Activated naive CD4-positive, alpha-beta T cell treated with anti-CD3 and anti-CD28 coated beads, Interleukin-2, amount 50 U/mL, for 24 hours (primary cell): ENCODE results near the gene ANKRD40.

Experiments used
- H3K27ac Mint-ChIP-seq: one replicate; pipeline ENCODE4 v1.8.0; 2021; ENCODE audit warnings: mild to moderate bottlenecking, mixed read lengths
- H3K27me3 Mint-ChIP-seq: one replicate; pipeline ENCODE4 v1.8.0; 2021; ENCODE audit warnings: mixed read lengths
- H3K36me3 Mint-ChIP-seq: one replicate; pipeline ENCODE4 v1.8.0; 2021; ENCODE audit warnings: mixed read lengths
- H3K4me1 Mint-ChIP-seq: one replicate; pipeline ENCODE4 v1.8.0; 2021; ENCODE audit warnings: mixed read lengths
- H3K4me3 Mint-ChIP-seq: one replicate; pipeline ENCODE4 v1.8.0; 2021; ENCODE audit warnings: mild to moderate bottlenecking, mixed read lengths
- H3K9me3 Mint-ChIP-seq: one replicate; pipeline ENCODE4 v1.8.0; 2021; ENCODE audit warnings: mixed read lengths

ANKRD40 gene

GRCh38 chr17:50658616-50659015 is 49.1 kb downstream of the ANKRD40 start:
- H3K36me3 Mint-ChIP-seq = no peaks in the 10 kb centered on the region
- no peak overlapping the region for H3K27ac Mint-ChIP-seq
- H3K4me1 Mint-ChIP-seq = peaks cover 17% of the 10 kb centered on the region
- no peaks in the 10 kb centered on the region for H3K27me3 Mint-ChIP-seq
- no peak overlapping the region for H3K4me3 Mint-ChIP-seq
- no peaks in the 10 kb centered on the region for H3K9me3 Mint-ChIP-seq

DNA sequence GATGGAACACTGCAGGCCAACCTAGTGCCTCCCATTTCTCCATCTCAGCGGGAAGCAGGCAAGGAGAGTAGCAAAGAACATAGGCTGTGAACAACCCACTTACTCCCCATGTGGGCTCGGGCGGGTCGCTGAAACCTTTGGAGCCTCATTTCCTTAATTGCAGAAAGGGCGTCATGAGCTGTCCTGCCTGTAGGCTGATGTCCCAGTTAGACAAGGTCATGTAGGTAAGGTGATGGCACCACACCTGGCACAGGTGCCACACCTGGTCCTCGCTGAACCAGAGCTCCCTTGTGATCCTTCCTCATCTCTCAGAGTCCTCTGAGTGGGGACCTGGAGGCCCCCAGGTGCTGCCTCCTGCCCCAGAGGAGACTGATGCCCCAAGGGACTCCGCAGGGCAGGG is 50.1 kb downstream of the ANKRD40 start:
- Mint-ChIP-seq H3K4me1 (peaks cover 17% of the 10 kb centered on the region), H3K9me3 (no peaks in the 10 kb centered on the region), H3K36me3 (no peaks in the 10 kb centered on the region), H3K4me3 (no peak overlapping the region), H3K27me3 (no peaks in the 10 kb centered on the region), H3K27ac (no peak overlapping the region)

GRCh38 chr17:50657054-50657453 is 50.7 kb downstream of the ANKRD40 start:
- Mint-ChIP-seq H3K4me3 (no peak overlapping the region), H3K27me3 (no peaks in the 10 kb centered on the region), H3K4me1 (peaks cover 14% of the 10 kb centered on the region), H3K27ac (no peak overlapping the region), H3K9me3 (no peaks in the 10 kb centered on the region), H3K36me3 (no peaks in the 10 kb centered on the region)

DNA sequence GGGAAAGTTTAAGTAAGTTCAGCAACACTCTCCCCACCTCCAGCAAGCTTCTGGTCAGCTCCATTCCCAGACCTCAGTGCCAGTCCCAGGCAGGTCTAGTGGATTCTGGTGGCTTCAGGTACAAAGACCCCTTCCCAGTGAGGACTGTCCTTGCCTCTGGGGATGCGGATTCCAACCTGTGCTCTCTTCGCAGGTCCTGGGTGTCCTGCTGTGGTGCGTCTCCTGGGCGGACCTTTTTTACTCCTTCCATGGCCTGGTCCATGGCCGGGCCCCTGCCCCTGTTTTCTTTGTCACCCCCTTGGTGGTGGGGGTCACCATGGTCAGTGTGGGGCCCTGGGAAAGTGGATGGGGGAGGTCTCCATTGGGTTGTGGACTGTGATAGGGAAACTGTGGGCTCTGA is 51.2 kb downstream of the ANKRD40 start:
- no peaks in the 10 kb centered on the region for H3K36me3 Mint-ChIP-seq
- no peak overlapping the region for H3K27ac Mint-ChIP-seq
- H3K27me3 Mint-ChIP-seq = no peaks in the 10 kb centered on the region
- H3K9me3 Mint-ChIP-seq = no peaks in the 10 kb centered on the region
- no peak overlapping the region for H3K4me3 Mint-ChIP-seq
- peaks cover 9% of the 10 kb centered on the region for H3K4me1 Mint-ChIP-seq

- Mint-ChIP-seq H3K9me3 (no peaks in the 10 kb centered on the region), H3K4me1 (no peaks in the 10 kb centered on the region), H3K4me3 (no peak overlapping the region), H3K27me3 (no peaks in the 10 kb centered on the region), H3K27ac (no peak overlapping the region), H3K36me3 (no peaks in the 10 kb centered on the region)
These were observed 54.0 kb downstream of the ANKRD40 start for GRCh38 chr17:50653738-50654137.

DNA sequence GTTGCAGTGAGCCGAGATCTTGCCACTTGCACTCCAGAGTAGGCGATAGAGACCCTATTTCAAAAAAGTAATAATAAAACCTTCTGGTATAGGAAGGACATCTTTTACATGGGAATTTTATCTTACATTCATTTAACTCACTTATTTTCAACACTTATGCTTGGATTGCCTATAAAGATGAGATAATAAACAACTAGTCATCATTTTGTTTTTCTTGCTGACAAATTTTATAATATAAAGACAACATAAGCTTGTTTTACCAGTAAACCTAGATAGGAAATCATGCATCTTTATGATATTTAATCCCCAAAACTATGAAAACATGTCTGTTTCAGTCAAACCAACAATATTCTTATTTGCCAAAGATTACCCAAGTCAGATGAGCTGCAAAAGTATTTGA is 56.1 kb downstream of the ANKRD40 start:
- Mint-ChIP-seq H3K27ac (no peak overlapping the region), H3K4me1 (no peaks in the 10 kb centered on the region), H3K4me3 (no peak overlapping the region), H3K36me3 (no peaks in the 10 kb centered on the region), H3K27me3 (no peaks in the 10 kb centered on the region), H3K9me3 (no peaks in the 10 kb centered on the region)

- H3K27ac Mint-ChIP-seq = no peak overlapping the region
- no peaks in the 10 kb centered on the region for H3K9me3 Mint-ChIP-seq
- no peak overlapping the region for H3K4me3 Mint-ChIP-seq
- no peaks in the 10 kb centered on the region for H3K27me3 Mint-ChIP-seq
- H3K4me1 Mint-ChIP-seq = no peaks in the 10 kb centered on the region
- no peaks in the 10 kb centered on the region for H3K36me3 Mint-ChIP-seq
These were observed 58.4 kb downstream of the ANKRD40 start for GRCh38 chr17:50649042-50649908.

DNA sequence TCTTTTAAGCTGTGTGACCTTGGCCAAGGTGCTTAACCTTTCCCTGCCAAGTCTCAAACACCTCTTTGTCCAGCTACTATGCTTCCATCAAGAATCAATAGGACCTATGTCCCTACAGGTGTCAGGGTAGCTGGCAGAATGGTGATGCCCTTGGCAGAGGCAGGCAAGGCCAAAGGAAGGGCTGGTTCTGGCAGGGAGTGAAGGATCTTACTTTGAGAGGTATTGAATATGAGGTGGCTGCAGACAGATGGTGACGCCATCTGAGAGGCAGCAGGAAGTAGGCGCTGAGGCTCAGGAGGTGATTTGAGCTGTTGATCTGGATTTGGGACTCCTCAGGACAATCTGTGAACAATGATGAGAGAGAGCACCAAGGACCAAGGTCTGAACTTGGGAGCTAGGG is 60.5 kb downstream of the ANKRD40 start:
- Mint-ChIP-seq H3K27ac (no peak overlapping the region), H3K4me1 (no peaks in the 10 kb centered on the region), H3K36me3 (no peaks in the 10 kb centered on the region), H3K9me3 (no peaks in the 10 kb centered on the region), H3K4me3 (no peak overlapping the region), H3K27me3 (no peaks in the 10 kb centered on the region)

DNA sequence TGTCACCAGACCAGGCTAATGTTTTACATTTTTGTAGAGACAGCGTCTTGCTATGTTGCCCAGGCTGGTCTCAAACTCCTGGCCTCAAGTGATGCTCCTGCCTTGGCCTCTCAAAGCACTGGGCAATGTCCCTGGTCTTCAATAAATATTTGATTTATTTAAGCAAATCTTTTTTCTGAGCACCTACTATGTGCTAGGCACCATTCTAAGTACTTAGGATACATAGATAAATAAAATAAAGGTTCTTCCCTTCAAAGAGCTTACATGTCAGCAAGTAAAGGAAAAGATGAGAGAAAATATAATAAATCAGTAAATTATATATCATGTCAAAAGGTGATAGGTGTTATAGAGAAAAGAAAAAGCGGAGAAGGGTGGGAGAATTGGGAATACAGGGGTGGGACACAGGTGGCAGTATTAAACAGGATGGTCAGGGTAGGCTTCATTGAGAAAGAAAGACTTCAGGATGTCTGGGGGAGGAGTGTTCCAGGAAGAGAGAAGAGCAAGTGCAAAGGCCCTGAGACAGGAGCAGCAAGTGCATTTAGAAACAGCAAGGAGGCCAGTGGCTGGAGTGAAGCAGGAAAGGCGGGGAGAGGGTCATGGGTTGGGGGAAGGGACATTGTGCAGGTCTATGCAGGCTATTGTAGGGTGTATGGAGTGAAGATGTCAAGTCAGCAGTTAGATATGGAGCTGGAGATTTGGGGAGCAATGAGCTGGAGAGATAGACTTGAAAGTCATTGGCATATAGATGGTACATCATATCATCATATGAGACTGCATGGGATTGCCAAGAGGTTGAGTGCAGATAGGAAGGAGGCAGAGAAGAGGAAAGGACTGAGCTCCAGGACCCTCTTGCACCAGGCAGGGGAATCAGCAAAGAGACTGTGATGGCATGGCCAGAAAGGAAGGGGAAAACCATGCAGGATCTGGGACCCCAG is 61.7 kb downstream of the ANKRD40 start:
- H3K4me1 Mint-ChIP-seq = no peaks in the 10 kb centered on the region
- no peak overlapping the region for H3K4me3 Mint-ChIP-seq
- no peaks in the 10 kb centered on the region for H3K36me3 Mint-ChIP-seq
- no peaks in the 10 kb centered on the region for H3K9me3 Mint-ChIP-seq
- peaks cover 2% of the 10 kb centered on the region for H3K27me3 Mint-ChIP-seq
- H3K27ac Mint-ChIP-seq = no peak overlapping the region
